Measurements from ENCODE around the gene CHAMP1. TPM values are rescaled to one million over a fixed set of nuclear protein-coding genes. Genes with fewer than 3 reads are reported as not detected.

CHAMP1 gene
- total and polyA plus RNA-seq, 2 of the 4 experiments (the other 2 are of a cell fraction), result 13.3 to 32.7 TPM

- Histone ChIP-seq H3K56ac (ENCODE audit: extremely low read depth, insufficient read depth, low read length) (no peak overlapping the region), H2AK5ac (ENCODE audit: low read depth, low read length) (no peak overlapping the region), H3K18ac (ENCODE audit: low read depth, low read length) (no peak overlapping the region), H3K14ac (replicated peaks; ENCODE audit: low read depth, low read length) (no peak overlapping the region), H3K23ac (ENCODE audit: low read depth, low read length) (no peak overlapping the region), H4K5ac (ENCODE audit: low read depth, low read length) (no peak overlapping the region), H3K4me1 (ENCODE audit: control insufficient read depth, insufficient read depth, low read length) (no peaks in the 10 kb centered on the region), H4K91ac (ENCODE audit: insufficient read depth, low read depth, low read length) (no peak overlapping the region), H2AFZ (replicated peaks; ENCODE audit: low read length, poor library complexity) (no peak overlapping the region), H3K4me3 (ENCODE audit: insufficient read depth, low read depth, low read length) (no peak overlapping the region), H2BK15ac (ENCODE audit: low read depth, low read length) (no peak overlapping the region), H3K9me1 (ENCODE audit: insufficient read depth, low read length) (no peaks in the 10 kb centered on the region; the same call in 1 of the 2 replicates), H2AK9ac (replicated peaks; ENCODE audit: low read depth, low read length, poor library complexity) (no peak overlapping the region), H3K4ac (ENCODE audit: low read depth, low read length) (no peak overlapping the region), H3K27me3 (ENCODE audit: control insufficient read depth, insufficient read depth, low read length) (no peaks in the 10 kb centered on the region), H2BK5ac (ENCODE audit: low read depth, low read length, poor library complexity, severe bottlenecking) (no peak overlapping the region), H3K4me2 (ENCODE audit: low read depth, low read length) (no peak overlapping the region), H4K8ac (ENCODE audit: low read depth in 2 of 2, low read length in 2 of 2) (no peak overlapping the region), H3K79me1 (ENCODE audit: low read depth in 1 of 2, low read length in 2 of 2) (peaks cover 35 to 62% of the 10 kb centered on the region in 2 experiments), H2BK20ac (ENCODE audit: low read depth, low read length) (no peak overlapping the region), H2BK120ac (ENCODE audit: low read depth, low read length) (no peak overlapping the region), H3K27ac (ENCODE audit: insufficient read depth, low read length) (no peak overlapping the region), H3K9me3 (ENCODE audit: control insufficient read depth, insufficient read depth, low read length) (no peaks in the 10 kb centered on the region), H3K9ac (ENCODE audit: low read depth, low read length) (no peak overlapping the region), H3K36me3 (ENCODE audit: control insufficient read depth, insufficient read depth, low read length) (peaks cover 35% of the 10 kb centered on the region), H4K20me1 (ENCODE audit: insufficient read depth, low read length) (peaks cover 20% of the 10 kb centered on the region; the same call in 1 of the 2 replicates)
- 100% methylated on average over 3 of the region's 3 CpGs; no CpG with 5 or more reads in 1 of the 2 experiments for WGBS, 2 experiments (ENCODE audit: extremely low coverage in 2 of 2, insufficient read length in 1 of 2)
- no peak for DNase-seq
- intact Hi-C loops (cut with micrococcal nuclease), result no loop called here
- no TSS peak for BruUV-seq (replicated peaks)
- in situ Hi-C loops (cut with MboI; ENCODE audit: low sequenced_read_pairs), result no loop called here
- dilution Hi-C loops (cut with HindIII; ENCODE audit: low sequenced_read_pairs, unreplicated experiment), result no loop called here
- ATAC-seq (ENCODE audit: low read depth), result no peak
- CTCF ChIA-PET, result no interaction called here
- TF ChIP-seq RFX5 (IDR thresholded peaks at IDR 0.05; ENCODE audit: low read depth, low read length) (no peak), POLR2A (IDR thresholded peaks at IDR 0.05; ENCODE audit: low read depth, low read length) (no peak), CHD1 (IDR thresholded peaks at IDR 0.05; ENCODE audit: low read depth, low read length) (no peak), CEBPB (IDR thresholded peaks at IDR 0.05; ENCODE audit: low read depth, low read length) (no peak), NFE2L2 (IDR thresholded peaks at IDR 0.05; ENCODE audit: low read depth, low read length) (no peak), BHLHE40 (IDR thresholded peaks at IDR 0.05; ENCODE audit: low read depth, low read length) (no peak), ELK1 (IDR thresholded peaks at IDR 0.05; ENCODE audit: borderline replicate concordance, low read depth, low read length) (no peak), MAFK (IDR thresholded peaks at IDR 0.05; ENCODE audit: low read depth, low read length) (no peak), CTCF (conservative IDR thresholded peaks at IDR 0.05; ENCODE audit: low read depth, low read length) (no peak), USF2 (IDR thresholded peaks at IDR 0.05; ENCODE audit: low read depth, low read length) (no peak), SMC3 (IDR thresholded peaks at IDR 0.05; ENCODE audit: low read depth, low read length) (no peak), RCOR1 (IDR thresholded peaks at IDR 0.05; ENCODE audit: insufficient replicate concordance, low read length) (no peak), MAZ (IDR thresholded peaks at IDR 0.05; ENCODE audit: borderline replicate concordance, low read depth, low read length) (no peak), FOS (IDR thresholded peaks at IDR 0.05; ENCODE audit: low read depth, low read length) (no peak), RAD21 (IDR thresholded peaks at IDR 0.05; ENCODE audit: low read length) (no peak)
- POLR2A ChIA-PET (ENCODE audit: unreplicated experiment), result no interaction called here
These were observed 11.4 kb downstream of the CHAMP1 start for GRCh38 chr13:114325729-114326128.

All from IMR-90 (cell line).